HCT116 (cell line): ENCODE measurements around the gene HIP1. TPM values are rescaled to one million over a fixed set of nuclear protein-coding genes. Genes with fewer than 3 reads are reported as not detected.
A peak's percentile ranks its signal among the peaks of the same experiment; 100 is the strongest.

Experiments
- ATAC-seq: fragments of 200-7000 bp; cut with Tn5 transposase; 2 replicates; pipeline ENCODE4 v1.9.1; 2020; ENCODE audit warnings: mild to moderate bottlenecking, moderate library complexity
- BruUV-seq: library from RNA; stranded (reverse); fragments of 400-500 nt; replicated peaks from 2 replicates; lab custom pipeline; 2021; lab: Mats Ljungman, UMichigan
- CTCF ChIA-PET: fragments of 300-600 bp; sonication (Branson Sonifier 250); formaldehyde crosslinking; loops from one replicate; lab custom pipeline; 2021; ENCODE audit warnings: antibody characterized with exemption; lab: Charles Lee
- POLR2A ChIA-PET: fragments of 300-600, 350-600 bp; sonication (Branson Sonifier 250); formaldehyde crosslinking; loops from one replicate; lab custom pipeline; 2021; ENCODE audit warnings: antibody characterized with exemption; lab: Charles Lee
- RAD21 ChIA-PET, 2 experiments: fragments of 300-600 bp; sonication (Branson Sonifier 250); formaldehyde crosslinking; loops; one replicate each; lab custom pipeline; 2023; ENCODE audit warnings: low total read pairs in 2 of 2; ENCODE audit not compliant: uncharacterized antibody in 2 of 2, unreplicated experiment in 2 of 2, low non-redundant PET in 1 of 2; lab: Charles Lee
- DNase-seq: peaks from one replicate; pipeline ENCODE4 v3.0.0-alpha.2; 2010; ENCODE audit warnings: low read depth, low spot score
- H2AFZ ChIP-seq: fragments of 200-600 bp; shearing (Covaris generic), sonication (generic); 2 replicates; pipeline ENCODE4 v1.6.1; 2017; ENCODE audit warnings: low read depth, mixed run types, mixed read lengths, antibody characterized with exemption, low read length; ENCODE audit not compliant: poor library complexity, severe bottlenecking
- H3K27ac ChIP-seq: 2 replicates; pipeline ENCODE4 v1.5.1; 2012; ENCODE audit warnings: low read depth, low read length
- H3K27me3 ChIP-seq: fragments of 200-600 bp; sonication (generic); 2 replicates; pipeline ENCODE4 v1.6.1; 2016; ENCODE audit warnings: mixed run types, low read length, mixed read lengths; ENCODE audit not compliant: insufficient read depth
- H3K36me3 ChIP-seq, 2 experiments: fragments of 200-500 bp in 1 of 2; fragments of 200-600 bp in 1 of 2; sonication (Bioruptor generic) in 1 of 2; sonication (generic) in 1 of 2; 2 replicates each; pipeline versions ENCODE4 v1.5.1 to v1.6.1; 2014 to 2016; ENCODE audit warnings: low read length in 2 of 2, inconsistent platforms in 1 of 2, mixed read lengths in 1 of 2, mixed run types in 1 of 2; ENCODE audit not compliant: insufficient read depth in 2 of 2, control insufficient read depth in 1 of 2
- H3K4me1 ChIP-seq, 2 experiments: fragments of 200-600 bp in 1 of 2; sonication (generic) in 1 of 2; 2 replicates each; pipeline versions ENCODE4 v1.5.1 to v1.6.1; 2012 to 2017; ENCODE audit warnings: low read length in 2 of 2, inconsistent platforms in 1 of 2, mild to moderate bottlenecking in 1 of 2, mixed read lengths in 1 of 2, mixed run types in 1 of 2, moderate library complexity in 1 of 2; ENCODE audit not compliant: insufficient read depth in 2 of 2, control insufficient read depth in 1 of 2
- H3K4me2 ChIP-seq: fragments of 200-600 bp; sonication (generic); 2 replicates; pipeline ENCODE4 v1.6.1; 2017; ENCODE audit warnings: mixed run types, low read length, mixed read lengths
- H3K4me3 ChIP-seq, 2 experiments: fragments of 200-600 bp in 1 of 2; sonication (generic) in 1 of 2; replicated peaks in 1 of 2; 2 replicates each; pipeline ENCODE4 v1.5.1; 2011 to 2016; ENCODE audit warnings: low read length in 2 of 2, control low read depth in 1 of 2, low read depth in 1 of 2, mild to moderate bottlenecking in 1 of 2, mixed read lengths in 1 of 2, mixed run types in 1 of 2
- H3K79me2 ChIP-seq: fragments of 200-600 bp; sonication (generic); 2 replicates; pipeline ENCODE4 v1.6.1; 2017; ENCODE audit warnings: mild to moderate bottlenecking, mixed run types, low read length, moderate library complexity, mixed read lengths; ENCODE audit not compliant: insufficient read depth
- H3K9ac ChIP-seq: fragments of 200-600 bp; sonication (generic); 2 replicates; pipeline ENCODE4 v1.6.1; 2016; ENCODE audit warnings: low read length, mixed read lengths
- H3K9me2 ChIP-seq: fragments of 200-600 bp; sonication (generic), shearing (Covaris generic); 2 replicates; pipeline ENCODE4 v1.6.1; 2017; ENCODE audit warnings: mixed run types, mild to moderate bottlenecking, moderate library complexity; ENCODE audit not compliant: insufficient read depth
- H3K9me3 ChIP-seq, 2 experiments: fragments of 200-500 bp in 1 of 2; fragments of 200-600 bp in 1 of 2; sonication (Bioruptor generic) in 1 of 2; sonication (generic) in 1 of 2; 2 replicates each; pipeline ENCODE4 v1.6.1; 2014 to 2017; ENCODE audit warnings: low read length in 2 of 2, mixed read lengths in 2 of 2, inconsistent platforms in 1 of 2, low read depth in 1 of 2, mild to moderate bottlenecking in 1 of 2, mixed run types in 1 of 2, moderate library complexity in 1 of 2; ENCODE audit not compliant: control insufficient read depth in 1 of 2, insufficient read depth in 1 of 2
- H4K20me1 ChIP-seq: fragments of 200-600 bp; sonication (generic), shearing (Covaris generic); 2 replicates; pipeline ENCODE4 v1.6.1; 2017; ENCODE audit warnings: mixed run types, mild to moderate bottlenecking, moderate library complexity; ENCODE audit not compliant: insufficient read depth
- CEBPB ChIP-seq: IDR thresholded peaks from 2 replicates; pipeline ENCODE4 v1.6.1; 2012; ENCODE audit warnings: low read depth
- EZH2 ChIP-seq: fragments of 200-600 bp; sonication (generic); IDR thresholded peaks from 2 replicates; pipeline ENCODE4 v1.6.1; 2017; ENCODE audit warnings: antibody characterized with exemption, mixed run types
- FOSL1 ChIP-seq: IDR thresholded peaks from 2 replicates; pipeline ENCODE4 v1.6.1; 2012; ENCODE audit warnings: low read depth
- JUND ChIP-seq: IDR thresholded peaks from 2 replicates; pipeline ENCODE4 v1.6.1; 2012
- MAX ChIP-seq: IDR thresholded peaks from 2 replicates; pipeline ENCODE4 v1.6.1; 2012
- POLR2AphosphoS5 ChIP-seq: IDR thresholded peaks from 2 replicates; pipeline ENCODE4 v1.6.1; 2011; ENCODE audit warnings: mild to moderate bottlenecking, low read depth, low read length, moderate library complexity
- RAD21 ChIP-seq: IDR thresholded peaks from 2 replicates; pipeline ENCODE4 v1.6.1; 2012; ENCODE audit warnings: low read depth, mild to moderate bottlenecking
- SIN3A ChIP-seq: IDR thresholded peaks from 2 replicates; pipeline ENCODE4 v1.6.1; 2012; ENCODE audit warnings: low read depth
- SRF ChIP-seq: IDR thresholded peaks from 2 replicates; pipeline ENCODE4 v1.6.1; 2012; ENCODE audit warnings: low read depth
- YY1 ChIP-seq: IDR thresholded peaks from 2 replicates; pipeline ENCODE4 v1.6.1; 2011; ENCODE audit warnings: low read length, low read depth, moderate library complexity, mild to moderate bottlenecking; ENCODE audit not compliant: insufficient replicate concordance; ENCODE audit errors: extremely low read depth
- intact Hi-C: fragments of 100-400 bp; cut with micrococcal nuclease; formaldehyde crosslinking; loops from 2 replicates; pipeline ENCODE4 v1.10.0; 2022
- total RNA-seq: library from RNA; stranded (reverse); gene quantifications from one replicate; pipeline ENCODE4 v1.2.1, GENCODE V29; 2021; ENCODE audit not compliant: unreplicated experiment
- TF ChIP-seq, protein P1 (sequence below): IDR thresholded peaks from 2 replicates; pipeline ENCODE4 v1.6.1; 2012; ENCODE audit warnings: low read depth
- TF ChIP-seq, protein P2 (sequence below): IDR thresholded peaks from 2 replicates; pipeline ENCODE4 v1.6.1; 2012
- TF ChIP-seq, protein P3 (sequence below), 3 experiments: fragments of 200-600 bp in 1 of 3; sonication (generic) in 1 of 3; IDR thresholded peaks in 2 of 3; conservative IDR thresholded peaks in 1 of 3; 2 replicates each; pipeline ENCODE4 v1.5.1; 2012 to 2017; ENCODE audit warnings: low read depth in 2 of 3, low read length in 2 of 3, antibody characterized with exemption in 1 of 3, borderline replicate concordance in 1 of 3, control low read depth in 1 of 3, mild to moderate bottlenecking in 1 of 3, mixed read lengths in 1 of 3, mixed run types in 1 of 3, moderate library complexity in 1 of 3; ENCODE audit not compliant: insufficient read depth in 1 of 3

The HIP1 gene
- total RNA-seq, 1 experiment from 2014 or later: 22.1 TPM

- Histone ChIP-seq H3K9me3 (peaks cover 0 to 4% of the 10 kb centered on the region in 2 experiments; a peak in 2 of 4 replicates), H3K4me1 (peaks cover 3 to 15% of the 10 kb centered on the region in 2 experiments; a peak in 3 of 4 replicates), H3K36me3 (no peaks in the 10 kb centered on the region), H3K9me2 (no peaks in the 10 kb centered on the region), H4K20me1 (no peaks in the 10 kb centered on the region), H3K4me2 (peak overlapping the region; percentile 96), H3K27me3 (no peaks in the 10 kb centered on the region), H2AFZ (no peak overlapping the region), H3K4me3 (peak overlapping the region; percentile 63 to 88), H3K27ac (peak overlapping the region; percentile 65), H3K79me2 (peaks cover 13% of the 10 kb centered on the region; the same call in 1 of the 2 replicates), H3K9ac (peak overlapping the region; percentile 78)
- no peak for ATAC-seq
- CTCF ChIA-PET: no interaction called here
- DNase-seq: no peak
- RAD21 ChIA-PET: no interaction called here
- no TSS peak for BruUV-seq
- TF ChIP-seq POLR2AphosphoS5: no peak
- no peak for TF ChIP-seq RAD21
- TF ChIP-seq CEBPB: no peak
- no peak for TF ChIP-seq YY1
- TF ChIP-seq MAX: no peak
- intact Hi-C loops: no loop called here
- POLR2A ChIA-PET: no interaction called here
Measured at GRCh38 chr7:75637854-75638593, 100.7 kb downstream of the HIP1 start.

DNA sequence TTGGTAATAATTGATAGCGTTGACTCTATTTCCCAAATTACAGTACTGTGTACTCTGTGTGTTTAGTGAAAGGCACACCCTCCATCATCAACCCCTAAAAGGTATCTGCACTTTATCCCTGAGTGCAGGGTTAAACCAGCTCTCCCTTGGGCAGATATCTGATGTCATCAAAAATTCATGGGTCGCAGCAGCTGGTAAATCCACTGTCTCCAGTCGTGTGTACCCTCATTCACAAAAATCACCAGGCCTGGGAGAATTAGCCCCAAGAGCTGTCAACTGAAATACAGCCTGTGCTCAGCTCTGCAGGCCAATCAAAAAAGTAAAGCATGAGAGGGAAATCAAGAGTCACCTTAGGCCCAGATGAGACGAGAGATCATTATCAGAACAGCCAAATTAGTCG, 103.7 kb downstream of the HIP1 start:
- Histone ChIP-seq H3K4me3 (no peak overlapping the region), H3K27ac (no peak overlapping the region), H3K79me2 (peaks cover 13% of the 10 kb centered on the region; the same call in 1 of the 2 replicates), H3K9me2 (no peaks in the 10 kb centered on the region), H3K27me3 (no peaks in the 10 kb centered on the region), H3K4me2 (no peak overlapping the region), H3K9me3 (no peaks in the 10 kb centered on the region), H2AFZ (no peak overlapping the region), H4K20me1 (no peaks in the 10 kb centered on the region), H3K9ac (no peak overlapping the region), H3K4me1 (peaks cover 3 to 15% of the 10 kb centered on the region in 2 experiments; a peak in 3 of 4 replicates), H3K36me3 (no peaks in the 10 kb centered on the region)
- CTCF ChIA-PET: no interaction called here
- ATAC-seq (no peak), DNase-seq (no peak)
- POLR2A ChIA-PET: no interaction called here
- intact Hi-C loops: no loop called here
- no TSS peak for BruUV-seq
- RAD21 ChIA-PET: no interaction called here
- TF ChIP-seq, protein P1, sequence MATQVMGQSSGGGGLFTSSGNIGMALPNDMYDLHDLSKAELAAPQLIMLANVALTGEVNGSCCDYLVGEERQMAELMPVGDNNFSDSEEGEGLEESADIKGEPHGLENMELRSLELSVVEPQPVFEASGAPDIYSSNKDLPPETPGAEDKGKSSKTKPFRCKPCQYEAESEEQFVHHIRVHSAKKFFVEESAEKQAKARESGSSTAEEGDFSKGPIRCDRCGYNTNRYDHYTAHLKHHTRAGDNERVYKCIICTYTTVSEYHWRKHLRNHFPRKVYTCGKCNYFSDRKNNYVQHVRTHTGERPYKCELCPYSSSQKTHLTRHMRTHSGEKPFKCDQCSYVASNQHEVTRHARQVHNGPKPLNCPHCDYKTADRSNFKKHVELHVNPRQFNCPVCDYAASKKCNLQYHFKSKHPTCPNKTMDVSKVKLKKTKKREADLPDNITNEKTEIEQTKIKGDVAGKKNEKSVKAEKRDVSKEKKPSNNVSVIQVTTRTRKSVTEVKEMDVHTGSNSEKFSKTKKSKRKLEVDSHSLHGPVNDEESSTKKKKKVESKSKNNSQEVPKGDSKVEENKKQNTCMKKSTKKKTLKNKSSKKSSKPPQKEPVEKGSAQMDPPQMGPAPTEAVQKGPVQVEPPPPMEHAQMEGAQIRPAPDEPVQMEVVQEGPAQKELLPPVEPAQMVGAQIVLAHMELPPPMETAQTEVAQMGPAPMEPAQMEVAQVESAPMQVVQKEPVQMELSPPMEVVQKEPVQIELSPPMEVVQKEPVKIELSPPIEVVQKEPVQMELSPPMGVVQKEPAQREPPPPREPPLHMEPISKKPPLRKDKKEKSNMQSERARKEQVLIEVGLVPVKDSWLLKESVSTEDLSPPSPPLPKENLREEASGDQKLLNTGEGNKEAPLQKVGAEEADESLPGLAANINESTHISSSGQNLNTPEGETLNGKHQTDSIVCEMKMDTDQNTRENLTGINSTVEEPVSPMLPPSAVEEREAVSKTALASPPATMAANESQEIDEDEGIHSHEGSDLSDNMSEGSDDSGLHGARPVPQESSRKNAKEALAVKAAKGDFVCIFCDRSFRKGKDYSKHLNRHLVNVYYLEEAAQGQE: no peak
- TF ChIP-seq YY1: no peak
- no peak for TF ChIP-seq MAX
- TF ChIP-seq, protein P2, sequence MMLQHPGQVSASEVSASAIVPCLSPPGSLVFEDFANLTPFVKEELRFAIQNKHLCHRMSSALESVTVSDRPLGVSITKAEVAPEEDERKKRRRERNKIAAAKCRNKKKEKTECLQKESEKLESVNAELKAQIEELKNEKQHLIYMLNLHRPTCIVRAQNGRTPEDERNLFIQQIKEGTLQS: no peak
- TF ChIP-seq JUND: no peak
- no peak for TF ChIP-seq FOSL1
- TF ChIP-seq SRF: no peak
- no peak for TF ChIP-seq SIN3A
- TF ChIP-seq, protein P3, sequence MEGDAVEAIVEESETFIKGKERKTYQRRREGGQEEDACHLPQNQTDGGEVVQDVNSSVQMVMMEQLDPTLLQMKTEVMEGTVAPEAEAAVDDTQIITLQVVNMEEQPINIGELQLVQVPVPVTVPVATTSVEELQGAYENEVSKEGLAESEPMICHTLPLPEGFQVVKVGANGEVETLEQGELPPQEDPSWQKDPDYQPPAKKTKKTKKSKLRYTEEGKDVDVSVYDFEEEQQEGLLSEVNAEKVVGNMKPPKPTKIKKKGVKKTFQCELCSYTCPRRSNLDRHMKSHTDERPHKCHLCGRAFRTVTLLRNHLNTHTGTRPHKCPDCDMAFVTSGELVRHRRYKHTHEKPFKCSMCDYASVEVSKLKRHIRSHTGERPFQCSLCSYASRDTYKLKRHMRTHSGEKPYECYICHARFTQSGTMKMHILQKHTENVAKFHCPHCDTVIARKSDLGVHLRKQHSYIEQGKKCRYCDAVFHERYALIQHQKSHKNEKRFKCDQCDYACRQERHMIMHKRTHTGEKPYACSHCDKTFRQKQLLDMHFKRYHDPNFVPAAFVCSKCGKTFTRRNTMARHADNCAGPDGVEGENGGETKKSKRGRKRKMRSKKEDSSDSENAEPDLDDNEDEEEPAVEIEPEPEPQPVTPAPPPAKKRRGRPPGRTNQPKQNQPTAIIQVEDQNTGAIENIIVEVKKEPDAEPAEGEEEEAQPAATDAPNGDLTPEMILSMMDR (IDR thresholded peaks at IDR 0.05 in 2 of 3, conservative IDR thresholded peaks at IDR 0.05 in 1 of 3; ENCODE audit: borderline replicate concordance in 1 of 3, insufficient read depth in 1 of 3, low read depth in 2 of 3, low read length in 2 of 3): no peak
- TF ChIP-seq EZH2: no peak
